ENCODE measurements around the gene HOPX. TPM values are rescaled to one million over a fixed set of nuclear protein-coding genes. Genes with fewer than 3 reads are reported as not detected.

Gene HOPX
- total RNA-seq, 4 donors from 2014 or later = 2.7 to 14.4 (median 7.0) TPM

DNA sequence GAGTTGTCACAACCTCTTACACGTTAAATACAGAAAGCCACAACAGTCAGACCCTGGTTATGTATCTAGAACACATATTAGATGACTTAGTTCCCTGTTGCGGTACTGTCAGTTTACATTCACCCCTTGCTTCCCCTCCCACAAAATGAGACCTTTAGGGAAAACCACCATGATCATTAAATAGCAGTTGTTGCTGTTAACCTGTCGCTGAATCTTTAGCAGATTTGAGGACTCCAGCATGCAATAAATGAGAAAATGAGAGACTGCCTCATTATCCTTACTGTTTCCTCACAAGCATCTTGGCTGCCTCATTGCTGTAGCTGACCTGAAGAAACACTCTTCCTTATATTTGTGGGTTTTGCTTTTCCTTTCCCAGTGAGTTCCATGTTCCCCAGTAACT is 77.8 kb downstream of the HOPX start:
- DNase-seq = no peak
- TF ChIP-seq POLR2A (IDR thresholded peaks at IDR 0.05) (no peak), CTCF (IDR thresholded peaks at IDR 0.05) (no peak)
- Histone ChIP-seq H3K27me3 (no peaks in the 10 kb centered on the region), H3K4me3 (no peak overlapping the region), H3K27ac (no peak overlapping the region), H3K36me3 (no peaks in the 10 kb centered on the region), H3K4me1 (no peaks in the 10 kb centered on the region), H3K9me3 (peaks cover 0 to 3% (median 0%) of the 10 kb centered on the region in 4 donors)

Other genes with a start within 250 kb of the HOPX start
- gene PPAT, start 245.7 kb downstream of the HOPX start, total RNA-seq = 1 to 10 TPM; 1.6 to 5.0 (median 2.3) TPM
- gene PAICS, start 245.0 kb downstream of the HOPX start, total RNA-seq = 10 to 100 TPM; 21.7 to 30.5 (median 25.4) TPM
- gene SRP72, start 213.7 kb downstream of the HOPX start, total RNA-seq = 100 to 1,000 TPM in 1 of 4 donors, 10 to 100 TPM in 3; 28.9 to 191 (median 38.4) TPM
- not detected for gene ARL9, start 175.5 kb downstream of the HOPX start, total RNA-seq
- not detected for gene SPINK2, start 140.4 kb upstream of the HOPX start, total RNA-seq
- gene REST, start 226.6 kb upstream of the HOPX start, total RNA-seq = 10 to 100 TPM; 27.1 to 37.9 (median 36.0) TPM